Activated CD8-positive, alpha-beta memory T cell treated with anti-CD3 and anti-CD28 coated beads, Interleukin-2, amount 50 U/mL, for 4 hours (primary cell): ENCODE measurements around the gene POLE4.

Experiments used
- DNase-seq: peaks from one replicate; pipeline ENCODE4 v3.0.0-alpha.2; 2020

Gene POLE4

DNA sequence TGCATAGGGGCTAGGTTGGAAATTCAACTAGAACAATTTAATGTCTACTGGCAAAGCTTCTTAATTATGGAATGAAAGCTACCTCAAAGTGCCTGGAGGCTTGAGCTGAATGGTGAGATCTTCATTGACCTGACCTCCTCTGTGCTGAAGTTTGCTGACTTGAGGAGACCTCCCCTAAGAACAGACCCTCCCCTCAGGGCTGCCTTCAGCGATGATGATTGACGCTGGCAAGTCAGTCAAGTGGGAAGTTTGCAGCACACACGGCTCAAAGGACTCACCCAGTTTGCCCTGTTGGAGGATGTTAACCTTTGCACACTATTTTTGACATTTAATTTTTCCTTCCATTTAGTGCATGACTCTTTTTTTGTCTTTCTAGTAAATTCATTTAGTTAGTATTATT lies 17.2 kb upstream of the POLE4 start:
- DNase-seq: no peak

DNA sequence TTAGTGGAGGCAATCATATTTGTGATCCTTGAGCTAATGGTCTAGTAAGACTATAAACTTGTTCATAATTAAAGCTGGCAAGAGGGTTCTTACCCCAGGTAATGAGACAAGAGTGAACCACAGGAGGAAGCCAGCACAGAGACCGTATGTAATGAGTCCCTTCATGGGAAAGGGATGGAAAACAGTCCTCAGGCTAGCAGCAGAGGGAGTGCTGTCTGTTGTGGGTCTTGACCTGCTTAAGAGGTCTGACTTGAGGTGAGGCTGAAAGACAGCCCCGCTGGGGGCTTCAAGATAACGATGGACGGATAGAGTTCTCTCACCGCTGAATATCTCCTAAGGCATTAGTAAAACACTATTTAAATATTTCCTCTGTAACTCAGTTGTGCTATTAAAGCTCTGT lies 16.2 kb upstream of the POLE4 start:
- no peak for DNase-seq

DNA sequence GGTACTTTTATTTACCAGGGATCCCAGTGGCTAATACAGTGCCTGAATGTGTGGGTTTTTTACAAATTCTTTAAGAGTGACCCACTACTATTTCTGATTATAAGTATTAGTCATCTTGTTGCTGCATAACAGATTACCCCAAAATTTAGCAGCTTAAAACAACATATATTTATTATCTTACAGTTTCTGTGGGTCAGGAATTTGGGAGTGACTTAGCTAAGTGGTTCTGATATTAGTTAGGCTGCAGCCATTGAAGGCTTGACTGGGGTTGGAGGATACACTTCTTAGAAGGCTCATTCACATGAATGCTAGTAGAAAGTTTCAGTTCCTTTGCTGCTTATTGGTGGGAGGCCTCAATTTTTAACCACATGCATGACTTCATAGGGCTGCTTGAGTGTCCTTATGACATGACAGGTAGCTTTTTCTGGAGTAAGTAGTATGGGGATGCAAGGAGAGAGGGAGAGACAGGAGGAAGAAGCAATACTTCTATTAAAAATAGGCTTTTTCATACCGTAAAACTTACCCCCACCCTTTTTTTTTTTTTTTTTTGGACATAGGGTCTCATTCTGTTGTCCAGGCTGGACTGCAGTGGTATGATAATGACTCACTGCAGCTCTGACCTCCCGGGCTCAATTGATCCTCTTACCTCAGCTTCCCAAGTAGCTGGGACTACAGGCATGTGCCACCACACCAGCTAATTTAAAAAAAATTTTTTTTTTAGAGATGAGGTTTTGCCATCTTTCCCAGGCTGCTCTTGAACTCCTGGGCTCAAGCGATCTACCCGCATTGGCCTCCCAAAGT lies 13.3 kb upstream of the POLE4 start:
- DNase-seq: no peak

GRCh38 chr2:74945788-74946331 lies 12.6 kb upstream of the POLE4 start:
- no peak for DNase-seq

GRCh38 chr2:74947703-74948102 lies 10.7 kb upstream of the POLE4 start:
- no peak for DNase-seq

DNA sequence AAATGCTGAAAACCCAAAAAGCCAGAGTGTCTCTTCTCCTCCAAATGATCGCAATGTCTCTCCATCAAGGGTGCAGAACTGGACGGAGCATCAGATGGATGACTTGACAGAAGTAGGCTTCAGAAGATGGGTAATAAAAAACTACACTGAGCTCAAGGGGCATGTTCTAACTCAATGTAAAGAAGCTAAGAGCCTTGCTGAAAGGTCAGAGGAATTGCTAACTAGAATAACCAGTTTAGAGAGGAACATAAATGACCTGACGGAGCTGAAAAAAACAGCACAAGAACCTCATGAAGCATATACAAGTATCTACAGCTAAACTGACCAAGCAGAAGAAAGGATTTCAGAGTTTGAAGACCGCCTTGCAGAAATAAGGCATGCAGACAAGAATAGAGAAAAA lies 9.7 kb upstream of the POLE4 start:
- no peak for DNase-seq

DNA sequence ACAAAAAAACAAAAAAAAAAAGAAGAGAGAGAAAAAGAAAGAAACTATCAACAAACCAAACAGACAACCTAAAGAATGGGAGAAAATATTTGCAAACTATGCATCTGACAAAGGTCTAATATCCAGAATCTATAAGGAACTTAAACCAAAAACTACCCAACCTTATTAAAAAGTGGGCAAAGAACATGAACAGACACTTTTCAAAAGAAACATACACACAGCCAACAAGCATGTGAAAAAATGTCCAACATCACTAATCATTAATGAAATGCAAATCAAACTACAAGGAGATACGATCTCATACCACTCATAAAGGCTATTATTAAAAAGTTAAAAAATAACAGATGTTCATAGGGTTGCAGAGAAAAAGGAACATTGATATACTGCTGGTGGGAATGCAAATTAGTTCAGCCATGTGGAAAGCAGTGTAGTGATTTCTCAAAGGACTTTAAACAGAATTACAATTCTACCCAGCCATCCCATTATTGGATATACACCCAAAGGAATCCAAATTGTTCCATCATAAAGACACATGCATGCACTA lies 7.2 kb upstream of the POLE4 start:
- no peak for DNase-seq

GRCh38 chr2:74952575-74952974 lies 5.9 kb upstream of the POLE4 start:
- DNase-seq: no peak

DNA sequence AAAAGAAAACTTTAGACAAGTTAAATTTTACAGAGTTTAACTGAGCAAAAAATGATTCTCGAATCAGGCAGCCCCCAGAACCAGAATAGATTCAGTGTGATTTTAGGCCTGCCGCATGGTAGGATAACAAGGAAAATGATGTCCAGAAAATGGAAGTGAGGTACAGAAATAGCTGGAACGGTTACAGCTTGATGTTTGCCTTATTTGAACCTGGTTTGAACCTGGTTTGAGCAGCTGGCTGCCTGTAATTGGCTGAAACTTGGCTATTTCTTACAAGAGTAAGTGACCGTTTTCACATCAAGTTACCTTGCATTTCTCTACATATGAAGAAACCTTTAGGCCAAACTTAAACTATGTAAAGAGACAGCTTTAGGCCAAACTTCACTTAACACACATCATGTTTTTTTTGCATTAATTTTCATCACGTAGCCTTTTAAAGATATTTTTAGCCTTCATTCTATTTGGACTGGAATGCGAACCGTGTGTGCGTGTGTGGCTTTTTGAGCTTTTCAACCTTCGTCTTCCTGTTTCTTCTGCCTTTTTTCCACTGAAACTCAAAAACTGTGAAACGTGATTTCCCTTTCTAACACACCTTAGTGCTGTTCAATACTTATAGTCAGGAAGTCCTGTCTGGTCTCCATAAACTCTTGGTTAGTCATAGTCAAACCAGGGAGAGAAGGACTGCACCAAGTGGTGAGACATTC lies 4.5 kb upstream of the POLE4 start:
- DNase-seq: no peak

GRCh38 chr2:74954500-74954874 lies 4.0 kb upstream of the POLE4 start:
- DNase-seq: no peak

- DNase-seq: no peak
Measured at GRCh38 chr2:74957886-74958273, 563 bp upstream of the POLE4 start.

GRCh38 chr2:74959106-74959751 lies 786 bp downstream of the POLE4 start:
- no peak for DNase-seq

- DNase-seq: no peak
Measured at GRCh38 chr2:74966887-74967286, 8.4 kb downstream of the POLE4 start.

DNA sequence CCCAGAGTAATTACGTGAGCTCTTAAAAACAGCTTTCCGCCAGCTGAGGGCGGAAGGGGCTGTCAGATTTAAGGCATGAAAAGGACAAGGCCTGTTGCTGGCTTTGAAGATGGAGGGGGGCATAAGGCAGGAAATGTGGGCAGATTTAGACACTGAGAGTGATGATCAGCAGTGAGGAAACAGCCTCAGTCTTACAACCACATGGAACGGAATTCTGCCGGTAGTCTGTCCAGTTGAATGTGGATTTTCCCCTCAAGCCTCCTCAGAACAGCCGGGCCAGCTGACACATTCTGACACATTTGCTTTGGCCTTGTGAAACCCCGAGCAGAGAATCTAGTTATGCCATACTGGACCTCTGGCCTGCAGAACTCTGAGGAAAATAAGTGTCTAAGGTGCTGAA lies 16.6 kb downstream of the POLE4 start:
- no peak for DNase-seq

GRCh38 chr2:74979844-74980243 lies 21.4 kb downstream of the POLE4 start:
- no peak for DNase-seq

GRCh38 chr2:74982577-74982976 lies 24.1 kb downstream of the POLE4 start:
- no peak for DNase-seq

GRCh38 chr2:74983631-74984392 lies 25.4 kb downstream of the POLE4 start:
- DNase-seq: no peak

DNA sequence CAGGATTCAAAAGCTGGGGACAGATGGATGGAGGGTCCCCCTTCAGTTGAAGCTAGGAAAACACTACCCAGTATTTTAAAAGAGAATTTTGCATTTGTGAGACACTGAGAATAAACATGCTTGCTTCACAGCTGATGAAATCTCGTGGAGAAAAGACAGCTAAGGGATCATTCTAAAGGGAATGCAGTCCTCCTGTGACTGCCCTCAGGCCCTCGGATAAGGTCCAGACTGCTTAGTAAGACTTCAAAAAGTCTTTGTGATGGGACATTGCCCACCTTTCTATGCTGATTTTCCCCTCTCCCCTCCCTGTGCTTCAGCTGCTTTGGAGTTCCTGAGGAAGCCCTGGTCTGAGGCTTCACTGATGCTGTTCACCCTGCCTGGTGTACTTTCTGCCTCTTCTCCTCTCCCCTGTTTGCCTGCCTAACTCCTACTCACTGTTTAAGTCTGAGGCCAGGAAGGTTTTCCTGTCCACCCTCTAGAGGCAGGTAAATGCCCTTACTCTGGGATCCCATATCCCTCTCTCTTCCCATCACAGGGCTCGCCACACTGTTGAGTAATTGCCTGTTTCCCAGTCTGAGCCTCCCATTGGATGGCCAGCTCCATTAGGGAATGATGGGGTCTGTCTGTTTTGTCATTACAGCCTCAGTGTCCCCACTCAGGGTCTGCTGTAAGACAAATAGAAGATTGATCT lies 26.6 kb downstream of the POLE4 start:
- no peak for DNase-seq

- DNase-seq: no peak
Measured at GRCh38 chr2:74985978-74986609, 27.7 kb downstream of the POLE4 start.

- no peak for DNase-seq
Measured at GRCh38 chr2:74991977-74992376, 33.5 kb downstream of the POLE4 start.

GRCh38 chr2:74999468-74999867 lies 41.0 kb downstream of the POLE4 start:
- DNase-seq: no peak

- no peak for DNase-seq
Measured at GRCh38 chr2:75002007-75002406, 43.6 kb downstream of the POLE4 start.
